Astrocyte of the cerebellum (primary cell): ENCODE results near the gene SETD4.
"Not testable (repeated sequence)": the region's sequence is repeated elsewhere in the genome, so short reads cannot be mapped to it uniquely, and the experiment has no call there.

Experiments
- DNase-seq: peaks from one replicate; pipeline ENCODE4 v3.0.0-alpha.2; 2011; ENCODE audit warnings: low read depth
- H3K4me3 ChIP-seq: 2 replicates; pipeline ENCODE4 v1.5.1; 2011; ENCODE audit warnings: mild to moderate bottlenecking, low read depth, low read length, moderate library complexity
- in situ Hi-C: cut with HindIII; loops from 2 replicates; pipeline ENCODE4 v1.10.0; 2017; ENCODE audit warnings: low sequenced_read_pairs
- TF ChIP-seq, protein P1 (sequence below): IDR thresholded peaks from 2 replicates; pipeline ENCODE4 v1.5.1; 2012; ENCODE audit warnings: low read length, low read depth, moderate library complexity, mild to moderate bottlenecking; ENCODE audit errors: missing control alignments

SETD4 gene

DNA sequence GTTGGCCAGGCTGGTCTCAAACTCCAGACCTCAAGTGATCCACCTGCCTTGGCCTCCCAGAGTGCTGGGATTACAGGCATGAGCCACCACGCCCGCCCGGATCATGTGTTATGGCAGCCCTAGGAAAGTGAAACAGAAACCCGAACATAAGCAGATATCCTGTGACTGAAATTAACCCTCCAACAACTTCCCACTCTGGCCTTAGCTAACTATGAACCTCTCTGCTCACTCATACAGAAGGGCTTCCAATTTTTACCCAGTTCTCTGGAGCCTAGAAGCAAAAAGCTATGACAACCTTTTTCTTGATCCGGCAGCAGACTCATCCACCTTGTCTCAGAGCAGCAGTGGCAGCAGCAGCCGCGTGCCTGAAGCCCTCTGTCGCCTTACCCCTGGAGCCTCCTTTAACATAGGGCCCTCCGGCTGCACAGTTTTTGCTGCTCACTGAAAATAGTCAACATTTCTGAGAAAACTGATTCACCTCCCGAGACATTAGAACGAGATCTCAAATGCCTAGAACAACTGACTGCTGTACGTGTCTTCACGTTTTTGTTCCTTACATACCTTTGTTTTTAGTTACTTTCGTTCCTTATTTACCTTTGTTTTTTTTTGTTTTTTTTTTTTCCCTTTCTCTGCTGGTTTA lies 18.8 kb upstream of the SETD4 start:
- in situ Hi-C loops = no loop called here
- no peak for DNase-seq
- TF ChIP-seq, protein P1, sequence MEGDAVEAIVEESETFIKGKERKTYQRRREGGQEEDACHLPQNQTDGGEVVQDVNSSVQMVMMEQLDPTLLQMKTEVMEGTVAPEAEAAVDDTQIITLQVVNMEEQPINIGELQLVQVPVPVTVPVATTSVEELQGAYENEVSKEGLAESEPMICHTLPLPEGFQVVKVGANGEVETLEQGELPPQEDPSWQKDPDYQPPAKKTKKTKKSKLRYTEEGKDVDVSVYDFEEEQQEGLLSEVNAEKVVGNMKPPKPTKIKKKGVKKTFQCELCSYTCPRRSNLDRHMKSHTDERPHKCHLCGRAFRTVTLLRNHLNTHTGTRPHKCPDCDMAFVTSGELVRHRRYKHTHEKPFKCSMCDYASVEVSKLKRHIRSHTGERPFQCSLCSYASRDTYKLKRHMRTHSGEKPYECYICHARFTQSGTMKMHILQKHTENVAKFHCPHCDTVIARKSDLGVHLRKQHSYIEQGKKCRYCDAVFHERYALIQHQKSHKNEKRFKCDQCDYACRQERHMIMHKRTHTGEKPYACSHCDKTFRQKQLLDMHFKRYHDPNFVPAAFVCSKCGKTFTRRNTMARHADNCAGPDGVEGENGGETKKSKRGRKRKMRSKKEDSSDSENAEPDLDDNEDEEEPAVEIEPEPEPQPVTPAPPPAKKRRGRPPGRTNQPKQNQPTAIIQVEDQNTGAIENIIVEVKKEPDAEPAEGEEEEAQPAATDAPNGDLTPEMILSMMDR = no peak
- H3K4me3 ChIP-seq = no peak overlapping the region

DNA sequence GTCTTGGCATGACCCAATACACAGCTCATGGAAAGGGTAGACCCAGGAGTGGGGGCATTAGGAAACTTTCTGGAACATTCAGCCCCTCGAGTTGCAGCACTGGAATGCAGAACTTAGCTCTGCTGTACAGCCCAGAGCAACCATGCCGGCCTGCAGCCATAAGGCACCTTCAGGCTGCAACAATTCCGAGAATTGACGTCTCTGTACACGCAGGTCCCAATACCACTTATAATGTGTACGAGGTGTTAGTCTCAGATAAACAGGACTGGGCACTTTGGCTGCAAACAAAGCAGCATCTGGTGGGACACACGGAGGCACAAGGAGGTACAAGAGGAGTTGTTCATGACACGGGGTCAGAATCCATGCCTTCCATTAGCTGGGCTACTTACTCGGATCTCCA lies 17.4 kb upstream of the SETD4 start:
- in situ Hi-C loops = no loop called here
- H3K4me3 ChIP-seq = no peak overlapping the region
- no peak for DNase-seq
- TF ChIP-seq, protein P1 = no peak

DNA sequence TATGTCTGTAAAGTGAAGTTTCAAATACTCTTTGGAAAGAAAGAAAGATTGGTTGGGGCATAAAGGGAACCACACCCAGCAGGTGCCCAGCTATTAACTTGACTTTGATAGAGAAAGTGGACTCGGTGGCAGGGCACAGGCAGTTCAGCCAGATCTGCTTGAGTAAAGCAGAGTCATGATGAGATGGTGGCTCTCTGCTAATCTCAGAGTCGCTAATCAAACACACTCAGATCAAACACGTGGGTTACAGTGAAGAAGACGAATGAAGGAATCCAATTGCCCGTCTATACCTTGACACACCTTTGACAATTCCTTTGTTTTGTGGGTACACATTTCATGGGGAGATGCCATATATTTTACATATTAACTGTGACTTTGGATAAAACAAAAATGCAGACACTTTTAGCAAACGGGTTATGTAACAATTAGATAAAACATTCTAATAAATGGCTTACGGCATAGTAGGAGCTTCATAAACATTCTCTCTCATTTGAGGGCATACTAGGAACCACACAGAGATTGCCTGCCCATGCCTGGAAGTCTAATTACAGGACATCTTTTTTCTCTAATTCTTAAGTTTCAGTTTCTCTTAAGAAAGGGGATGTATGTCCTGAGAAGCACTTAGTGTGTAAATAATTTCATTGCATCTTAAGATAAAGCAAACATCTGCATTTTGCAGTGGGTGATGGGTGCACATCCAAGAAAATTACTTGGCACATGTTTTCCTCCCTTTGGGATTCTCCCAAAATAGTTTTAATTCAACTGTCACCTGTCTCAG lies 16.7 kb upstream of the SETD4 start:
- no peak for DNase-seq
- TF ChIP-seq, protein P1 = no peak
- in situ Hi-C loops = no loop called here
- H3K4me3 ChIP-seq = no peak overlapping the region

DNA sequence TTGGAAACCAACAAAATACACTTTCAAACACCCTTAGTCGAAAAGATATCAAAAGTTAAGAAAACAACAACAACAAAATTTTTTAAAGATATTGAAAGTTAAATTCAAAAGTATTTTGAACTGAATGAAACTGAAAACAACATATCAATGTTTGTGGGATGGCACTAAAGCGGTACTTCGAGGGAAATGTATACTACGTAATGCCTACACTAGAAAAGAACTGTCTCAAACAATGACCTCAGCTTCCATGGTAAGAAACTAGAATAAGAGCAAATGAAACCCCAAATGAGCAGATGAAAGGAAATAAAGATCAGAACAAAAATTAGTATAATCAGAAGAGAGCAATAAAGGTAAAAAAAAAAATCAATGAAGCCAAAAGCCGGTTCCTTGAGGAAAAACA lies 15.6 kb upstream of the SETD4 start:
- TF ChIP-seq, protein P1 = no peak
- in situ Hi-C loops = no loop called here
- no peak for DNase-seq
- no peak overlapping the region for H3K4me3 ChIP-seq

DNA sequence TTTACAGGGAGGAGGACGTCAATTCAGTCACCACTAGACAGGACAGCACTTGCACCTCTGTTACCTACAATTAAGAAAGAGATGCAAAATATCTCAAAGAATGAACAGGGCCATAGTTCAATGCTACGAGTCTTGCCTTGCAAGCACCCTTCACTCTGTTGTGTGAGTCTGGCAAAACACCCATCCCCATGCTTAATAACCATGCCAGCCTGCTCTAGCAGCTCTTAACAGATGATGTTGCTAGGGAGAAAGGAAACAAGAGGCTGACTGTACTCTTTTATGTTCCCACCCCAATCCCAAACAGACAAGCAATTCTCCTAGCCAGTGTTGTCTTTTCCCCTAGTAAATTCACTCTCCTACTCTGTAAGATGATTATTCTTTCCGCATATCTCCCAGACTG lies 14.8 kb upstream of the SETD4 start:
- no peak for DNase-seq
- TF ChIP-seq, protein P1 = no peak
- no peak overlapping the region for H3K4me3 ChIP-seq
- in situ Hi-C loops = no loop called here

DNA sequence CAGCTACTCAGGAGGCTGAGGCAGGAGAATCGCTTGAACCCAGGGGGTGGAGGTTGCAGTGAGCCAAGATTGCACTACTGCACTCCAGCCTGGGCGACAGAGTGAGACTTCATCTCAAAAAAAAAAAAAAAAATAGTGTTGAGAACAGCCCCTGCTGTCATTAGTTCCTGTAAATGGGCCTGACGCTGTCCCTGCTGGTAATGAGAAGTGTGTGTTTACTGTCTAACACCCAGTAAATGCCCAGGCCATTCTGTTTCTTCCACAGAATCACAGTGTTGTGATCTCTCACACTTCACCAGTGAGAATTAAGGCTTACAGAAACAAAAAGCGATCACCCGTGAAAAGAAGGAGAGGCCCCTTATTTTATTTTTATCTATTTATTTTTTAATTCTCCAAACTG lies 13.6 kb upstream of the SETD4 start:
- H3K4me3 ChIP-seq, in situ Hi-C loops, DNase-seq: not testable (repeated sequence)

DNA sequence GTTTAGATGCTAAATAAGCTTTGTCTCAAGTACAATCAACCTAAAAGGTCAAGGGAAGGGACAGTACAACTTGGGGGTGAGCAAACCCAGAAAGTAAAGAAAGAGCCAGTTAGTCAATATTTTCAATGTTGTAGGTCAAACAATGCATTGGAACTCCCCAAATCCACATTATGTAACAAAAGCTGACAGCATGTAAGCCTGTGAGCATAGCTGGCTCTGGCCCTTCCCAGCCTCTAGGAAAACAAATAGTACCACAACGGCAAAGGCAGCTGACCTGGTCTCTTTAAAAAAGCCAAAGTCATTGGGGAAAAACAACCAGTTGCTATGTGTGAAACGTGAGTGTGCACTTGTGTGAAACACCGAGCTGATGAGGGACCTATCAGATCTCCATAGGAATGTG lies 12.9 kb upstream of the SETD4 start:
- TF ChIP-seq, protein P1 = no peak
- in situ Hi-C loops = no loop called here
- DNase-seq = no peak
- no peak overlapping the region for H3K4me3 ChIP-seq
